Osteocyte (in vitro differentiated cells): ENCODE data around the gene ST3GAL6. TPM values are rescaled to one million over a fixed set of nuclear protein-coding genes. Genes with fewer than 3 reads are reported as not detected.

ENCODE experiments used
- DNase-seq: peaks from one replicate; pipeline ENCODE4 v3.0.0; 2021; ENCODE audit warnings: mixed read lengths; ENCODE audit not compliant: unreplicated experiment; ENCODE audit errors: extremely low spot score
- H3K27ac Mint-ChIP-seq: one replicate; pipeline ENCODE4 v1.8.0; 2021; ENCODE audit warnings: mild to moderate bottlenecking, mixed read lengths; ENCODE audit not compliant: unreplicated experiment
- H3K27me3 Mint-ChIP-seq: one replicate; pipeline ENCODE4 v1.8.0; 2021; ENCODE audit warnings: mixed read lengths; ENCODE audit not compliant: unreplicated experiment
- H3K36me3 Mint-ChIP-seq: one replicate; pipeline ENCODE4 v1.8.0; 2021; ENCODE audit warnings: mixed read lengths; ENCODE audit not compliant: unreplicated experiment
- H3K4me1 Mint-ChIP-seq: one replicate; pipeline ENCODE4 v1.8.0; 2021; ENCODE audit warnings: mixed read lengths; ENCODE audit not compliant: unreplicated experiment
- H3K4me3 Mint-ChIP-seq: one replicate; pipeline ENCODE4 v1.8.0; 2021; ENCODE audit warnings: mild to moderate bottlenecking, moderate library complexity, mixed read lengths; ENCODE audit not compliant: unreplicated experiment
- H3K9me3 Mint-ChIP-seq: one replicate; pipeline ENCODE4 v1.8.0; 2021; ENCODE audit warnings: mixed read lengths; ENCODE audit not compliant: unreplicated experiment
- CTCF ChIP-seq: fragments of 200-600 bp; sonication (generic); IDR thresholded peaks from 2 replicates; pipeline ENCODE4 v1.5.0; 2021; ENCODE audit warnings: antibody characterized with exemption, mild to moderate bottlenecking, moderate library complexity
- total RNA-seq: library from RNA; stranded (reverse); gene quantifications from 2 replicates; pipeline ENCODE4 v1.2.1, GENCODE V29; 2021

The ST3GAL6 gene
- total RNA-seq, 1 donor from 2014 or later, result 8.0 TPM

GRCh38 chr3:98787181-98787580 lies 24.0 kb downstream of the ST3GAL6 start:
- DNase-seq, result no peak
- no peaks in the 10 kb centered on the region for H3K9me3 Mint-ChIP-seq
- no peak overlapping the region for H3K27ac Mint-ChIP-seq
- H3K4me1 Mint-ChIP-seq, result peaks cover 43% of the 10 kb centered on the region
- no peaks in the 10 kb centered on the region for H3K36me3 Mint-ChIP-seq
- TF ChIP-seq CTCF, result no peak
- no peaks in the 10 kb centered on the region for H3K27me3 Mint-ChIP-seq
- no peak overlapping the region for H3K4me3 Mint-ChIP-seq

GRCh38 chr3:98788651-98789050 lies 25.5 kb downstream of the ST3GAL6 start:
- H3K4me1 Mint-ChIP-seq, result peaks cover 43% of the 10 kb centered on the region
- no peak overlapping the region for H3K4me3 Mint-ChIP-seq
- no peaks in the 10 kb centered on the region for H3K27me3 Mint-ChIP-seq
- no peak for TF ChIP-seq CTCF
- H3K27ac Mint-ChIP-seq, result no peak overlapping the region
- H3K9me3 Mint-ChIP-seq, result no peaks in the 10 kb centered on the region
- DNase-seq, result no peak
- no peaks in the 10 kb centered on the region for H3K36me3 Mint-ChIP-seq

GRCh38 chr3:98791341-98792325 lies 28.5 kb downstream of the ST3GAL6 start:
- Mint-ChIP-seq H3K27ac (no peak overlapping the region), H3K36me3 (peaks cover 15% of the 10 kb centered on the region), H3K4me1 (peaks cover 16% of the 10 kb centered on the region), H3K27me3 (no peaks in the 10 kb centered on the region), H3K9me3 (no peaks in the 10 kb centered on the region), H3K4me3 (no peak overlapping the region)
- TF ChIP-seq CTCF, result no peak
- no peak for DNase-seq

GRCh38 chr3:98793971-98794370 lies 30.8 kb downstream of the ST3GAL6 start:
- no peak for TF ChIP-seq CTCF
- no peaks in the 10 kb centered on the region for H3K27me3 Mint-ChIP-seq
- no peak for DNase-seq

GRCh38 chr3:98796334-98796733 lies 33.2 kb downstream of the ST3GAL6 start:
- no peak overlapping the region for H3K4me3 Mint-ChIP-seq
- peaks cover 8% of the 10 kb centered on the region for H3K4me1 Mint-ChIP-seq
- peaks cover 46% of the 10 kb centered on the region for H3K36me3 Mint-ChIP-seq
- no peak overlapping the region for H3K27ac Mint-ChIP-seq
- H3K27me3 Mint-ChIP-seq, result no peaks in the 10 kb centered on the region
- DNase-seq, result no peak
- no peak for TF ChIP-seq CTCF
- H3K9me3 Mint-ChIP-seq, result no peaks in the 10 kb centered on the region

More at GRCh38 chr3:98793971-98794370, 30.8 kb downstream of the ST3GAL6 start:
- Mint-ChIP-seq H3K4me3 (no peak overlapping the region), H3K4me1 (peaks cover 11% of the 10 kb centered on the region), H3K9me3 (no peaks in the 10 kb centered on the region), H3K36me3 (peaks cover 27% of the 10 kb centered on the region), H3K27ac (no peak overlapping the region)
